ENCODE results near the gene ASPSCR1. TPM values are rescaled to one million over a fixed set of nuclear protein-coding genes. Genes with fewer than 3 reads are reported as not detected.

The ASPSCR1 gene
- total RNA-seq, 1 donor from 2014 or later, result 35.6 TPM

GRCh38 chr17:81934098-81934757 lies 43.2 kb upstream of the ASPSCR1 start:
- Mint-ChIP-seq H3K27me3 (no peaks in the 10 kb centered on the region), H3K36me3 (no peaks in the 10 kb centered on the region), H3K4me3 (peak overlapping the region; percentile 76), H3K4me1 (ENCODE audit: unreplicated experiment) (peaks cover 3% of the 10 kb centered on the region), H3K9me3 (no peaks in the 10 kb centered on the region), H3K27ac (peak overlapping the region; percentile 53)
- TF ChIP-seq CTCF (conservative IDR thresholded peaks at IDR 0.05), result no peak
- DNase-seq (ENCODE audit: extremely low spot score, unreplicated experiment), result no peak

GRCh38 chr17:81934850-81935708 lies 42.4 kb upstream of the ASPSCR1 start:
- no peaks in the 10 kb centered on the region for H3K36me3 Mint-ChIP-seq
- TF ChIP-seq CTCF (conservative IDR thresholded peaks at IDR 0.05), result no peak
- DNase-seq (ENCODE audit: extremely low spot score, unreplicated experiment), result no peak
- no peaks in the 10 kb centered on the region for H3K9me3 Mint-ChIP-seq
- H3K4me3 Mint-ChIP-seq, result peak overlapping the region; percentile 90
- peaks cover 3% of the 10 kb centered on the region for H3K4me1 Mint-ChIP-seq (ENCODE audit: unreplicated experiment)
- H3K27ac Mint-ChIP-seq, result no peak overlapping the region
- H3K27me3 Mint-ChIP-seq, result no peaks in the 10 kb centered on the region

- DNase-seq (ENCODE audit: extremely low spot score, unreplicated experiment), result no peak
- Mint-ChIP-seq H3K27me3 (peaks cover 4% of the 10 kb centered on the region), H3K27ac (peak overlapping the region; percentile 43)
These were observed 41.7 kb upstream of the ASPSCR1 start for GRCh38 chr17:81935709-81936084.

GRCh38 chr17:81939218-81939617 lies 38.2 kb upstream of the ASPSCR1 start:
- no peak for TF ChIP-seq CTCF (conservative IDR thresholded peaks at IDR 0.05)
- Mint-ChIP-seq H3K36me3 (no peaks in the 10 kb centered on the region), H3K4me1 (ENCODE audit: unreplicated experiment) (no peaks in the 10 kb centered on the region), H3K27me3 (peaks cover 4% of the 10 kb centered on the region), H3K9me3 (no peaks in the 10 kb centered on the region), H3K27ac (no peak overlapping the region), H3K4me3 (no peak overlapping the region)
- no peak for DNase-seq (ENCODE audit: extremely low spot score, unreplicated experiment)

More at GRCh38 chr17:81935709-81936084, 41.7 kb upstream of the ASPSCR1 start:
- Mint-ChIP-seq H3K36me3 (no peaks in the 10 kb centered on the region), H3K4me1 (ENCODE audit: unreplicated experiment) (peaks cover 3% of the 10 kb centered on the region), H3K9me3 (no peaks in the 10 kb centered on the region), H3K4me3 (peak overlapping the region; percentile 90)
- TF ChIP-seq CTCF (conservative IDR thresholded peaks at IDR 0.05), result no peak

- Mint-ChIP-seq H3K27me3 (peaks cover 4% of the 10 kb centered on the region), H3K4me3 (no peak overlapping the region), H3K4me1 (ENCODE audit: unreplicated experiment) (no peaks in the 10 kb centered on the region), H3K9me3 (no peaks in the 10 kb centered on the region), H3K27ac (no peak overlapping the region), H3K36me3 (no peaks in the 10 kb centered on the region)
- no peak for DNase-seq (ENCODE audit: extremely low spot score, unreplicated experiment)
- no peak for TF ChIP-seq CTCF (conservative IDR thresholded peaks at IDR 0.05)
These were observed 37.5 kb upstream of the ASPSCR1 start for GRCh38 chr17:81939881-81940385.

Measured in type B pancreatic cell (in vitro differentiated cells).